HG02981 (cell line): Measurements from ENCODE around the gene TIMP3.

Experiments used
- ATAC-seq: cut with Tn5 transposase; IDR thresholded peaks from one replicate; pipeline ENCODE4 v1.9.1; 2021; ENCODE audit warnings: mild to moderate bottlenecking, moderate library complexity; ENCODE audit not compliant: unreplicated experiment

Gene TIMP3

GRCh38 chr22:32877196-32877595, 75.7 kb downstream of the TIMP3 start:
- no peak for ATAC-seq

- ATAC-seq = no peak
Observed at GRCh38 chr22:32879550-32879949, 78.0 kb downstream of the TIMP3 start.

GRCh38 chr22:32880061-32880460, 78.6 kb downstream of the TIMP3 start:
- ATAC-seq = no peak

DNA sequence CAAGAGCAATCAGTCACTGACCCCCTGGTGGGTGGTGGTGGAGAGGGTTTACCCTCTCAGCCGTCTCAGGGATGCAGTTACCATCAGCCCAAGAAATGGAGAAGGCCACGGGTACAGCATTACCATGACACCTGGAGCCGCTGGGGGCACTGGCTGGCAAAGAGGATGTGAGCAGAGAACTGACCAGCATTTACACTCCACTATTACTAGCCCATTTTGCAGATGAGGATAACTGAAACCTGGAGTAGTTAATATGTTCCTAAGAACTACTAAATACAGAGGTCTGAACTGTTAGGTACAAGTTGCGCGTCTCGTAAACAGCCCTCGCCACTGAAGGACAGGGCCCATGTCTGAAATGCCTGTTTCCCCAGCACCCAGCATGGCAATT, 79.0 kb downstream of the TIMP3 start:
- no peak for ATAC-seq

DNA sequence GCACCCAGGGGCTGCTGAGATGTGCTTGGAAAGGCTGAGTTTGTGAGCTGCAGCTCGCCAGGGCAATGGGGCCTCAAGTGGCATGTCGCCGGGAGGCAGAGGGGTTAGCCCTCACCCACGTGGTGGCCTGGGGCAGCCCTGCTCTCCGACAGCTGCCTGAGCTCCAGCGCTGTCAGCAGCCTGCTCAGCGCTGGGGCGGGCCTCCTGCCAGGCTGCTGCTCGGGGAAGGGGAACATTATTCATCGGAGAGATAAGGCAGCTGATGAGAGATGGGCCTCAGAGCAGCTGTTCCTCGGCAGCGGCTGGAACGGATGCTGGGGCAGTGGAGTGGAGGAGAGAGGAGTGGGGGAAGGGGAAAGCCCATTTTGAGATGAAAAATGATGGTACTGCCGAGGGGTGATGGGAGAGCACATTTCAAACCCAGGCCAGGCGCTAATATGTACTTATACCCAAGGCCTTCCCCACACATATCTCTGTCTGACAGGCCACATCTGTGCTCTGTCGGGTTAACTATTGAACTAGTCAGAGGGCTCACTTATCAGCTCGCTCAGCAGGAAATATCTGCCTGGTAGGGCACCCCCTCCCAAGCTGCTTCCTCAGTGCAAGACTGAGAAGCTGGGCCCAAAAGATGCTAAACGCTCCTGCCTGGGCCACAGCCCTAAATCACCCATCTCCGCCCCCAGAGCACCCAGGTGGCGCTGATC, 79.5 kb downstream of the TIMP3 start:
- ATAC-seq = no peak

DNA sequence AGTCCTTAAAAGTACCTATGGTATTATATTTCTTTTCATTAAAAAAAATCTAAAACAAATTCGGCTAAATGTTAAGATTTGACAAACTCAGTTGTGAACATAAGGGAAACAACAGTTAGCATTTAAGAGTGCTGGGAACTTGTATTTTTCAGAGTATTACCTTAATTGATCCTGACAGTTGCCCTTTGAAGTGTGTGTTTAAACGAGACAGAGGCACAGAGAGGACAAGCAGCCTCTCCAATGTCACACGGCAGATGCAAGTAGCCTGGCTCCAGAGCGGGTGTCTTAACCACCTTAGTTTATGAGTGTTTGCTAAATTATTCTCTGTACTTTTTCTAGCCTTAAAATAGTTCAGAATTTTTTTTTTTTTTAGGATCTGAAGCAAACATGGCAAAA, 80.9 kb downstream of the TIMP3 start:
- ATAC-seq = no peak

DNA sequence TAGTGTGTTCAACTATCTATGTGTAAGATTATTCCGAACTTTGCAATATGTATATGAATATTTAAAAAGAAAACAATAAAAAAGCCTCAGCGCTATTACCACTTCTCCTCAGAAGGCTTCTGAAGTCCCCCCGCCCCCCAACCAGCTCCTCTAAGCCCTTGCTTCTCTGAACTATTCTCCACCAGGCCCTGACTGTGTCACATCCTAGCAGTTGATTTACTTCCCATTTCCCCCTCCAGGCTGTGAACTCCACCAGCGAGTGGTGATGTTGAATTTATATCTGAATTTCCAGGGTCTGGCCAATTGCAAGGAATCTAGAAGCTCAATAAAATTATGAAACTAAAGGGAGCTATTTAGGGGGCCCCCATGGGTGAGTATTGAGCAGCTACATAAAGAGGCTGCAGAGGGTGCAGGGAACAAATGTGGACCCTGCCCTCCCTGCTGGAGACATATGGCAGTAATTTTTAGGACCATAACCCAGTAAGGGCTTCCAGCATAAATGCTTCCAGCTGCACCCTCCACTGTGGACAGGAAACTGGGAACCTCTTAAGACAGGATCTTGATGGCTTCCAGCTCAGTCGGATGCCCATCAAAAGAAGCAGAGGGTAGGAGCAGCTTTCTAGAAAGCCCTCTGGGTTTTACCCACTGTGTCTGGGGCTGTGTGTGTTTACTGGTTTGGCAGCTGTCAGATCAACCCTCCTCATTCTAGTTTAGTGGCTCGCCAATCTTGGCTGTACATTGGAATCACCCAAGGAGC, 81.4 kb downstream of the TIMP3 start:
- ATAC-seq = no peak

DNA sequence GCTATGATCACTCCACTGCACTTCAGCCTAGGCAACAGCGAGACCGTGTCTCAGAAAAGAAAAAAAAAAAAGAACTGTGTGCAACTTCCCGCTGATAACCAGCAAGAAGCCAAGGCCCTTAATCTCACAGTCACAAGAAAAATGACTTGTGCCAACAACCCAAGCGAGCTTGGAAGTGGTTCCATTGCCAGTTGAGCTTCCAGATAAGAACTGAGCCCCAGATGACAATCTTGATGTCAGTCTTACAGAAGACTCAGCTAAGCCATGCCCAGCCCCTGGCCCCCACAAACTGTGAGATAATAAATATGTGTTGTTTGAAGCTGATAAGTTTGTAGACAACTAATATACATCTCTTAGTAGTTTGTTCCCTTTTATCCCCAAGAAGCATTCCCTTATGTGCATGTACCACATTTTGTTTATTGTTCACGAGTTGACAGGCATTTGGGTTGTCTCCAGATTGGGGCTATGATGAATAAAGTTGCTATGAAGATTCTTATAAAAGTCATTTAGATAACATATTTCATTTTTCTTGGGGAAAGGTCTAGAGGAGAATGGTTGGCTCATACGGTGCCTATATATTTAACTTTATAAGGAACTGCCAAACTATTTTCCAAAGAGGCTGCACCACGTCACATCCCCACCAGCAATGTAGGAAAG, 85.9 kb downstream of the TIMP3 start:
- no peak for ATAC-seq

- no peak for ATAC-seq
Observed at GRCh38 chr22:32888976-32889375, 87.5 kb downstream of the TIMP3 start.

DNA sequence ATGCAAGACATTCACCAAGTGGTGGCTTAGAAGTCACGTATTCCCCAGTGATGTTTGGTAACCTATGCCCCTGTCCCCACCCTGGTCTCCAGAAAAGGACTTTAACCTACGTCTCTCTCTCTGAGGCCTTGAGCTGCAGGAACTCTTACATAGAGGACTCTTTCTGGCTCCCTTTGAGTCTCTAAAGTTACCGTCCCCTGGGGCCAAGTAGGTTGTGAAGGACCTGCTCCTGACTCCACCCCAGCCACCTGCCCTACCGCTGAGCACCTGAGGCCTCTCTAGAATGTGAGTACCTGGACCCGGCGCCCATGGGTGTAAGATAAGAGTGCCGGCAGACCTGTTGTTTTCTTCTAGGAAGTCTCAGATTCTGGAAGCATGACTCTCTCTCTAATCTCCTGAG, 95.4 kb downstream of the TIMP3 start:
- ATAC-seq = no peak

DNA sequence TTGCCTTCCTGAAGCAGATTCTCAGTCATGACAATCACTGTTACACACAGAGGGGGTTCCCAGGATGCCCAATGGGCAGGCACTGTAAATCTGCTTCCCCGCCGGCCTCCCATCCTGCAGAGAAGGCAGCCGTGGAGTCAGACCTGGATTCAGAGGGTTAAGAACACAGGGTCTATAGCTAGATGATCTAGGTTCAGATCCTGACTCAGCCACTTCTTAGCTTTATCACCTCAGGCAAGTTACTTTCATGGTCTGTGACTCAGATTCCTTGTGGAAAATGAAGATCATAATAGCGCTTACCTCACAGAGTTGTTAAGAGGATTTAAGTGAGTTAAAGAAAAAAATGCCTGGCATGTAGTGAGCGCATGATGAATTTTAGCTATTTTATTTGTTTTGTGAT, 95.9 kb downstream of the TIMP3 start:
- no peak for ATAC-seq

DNA sequence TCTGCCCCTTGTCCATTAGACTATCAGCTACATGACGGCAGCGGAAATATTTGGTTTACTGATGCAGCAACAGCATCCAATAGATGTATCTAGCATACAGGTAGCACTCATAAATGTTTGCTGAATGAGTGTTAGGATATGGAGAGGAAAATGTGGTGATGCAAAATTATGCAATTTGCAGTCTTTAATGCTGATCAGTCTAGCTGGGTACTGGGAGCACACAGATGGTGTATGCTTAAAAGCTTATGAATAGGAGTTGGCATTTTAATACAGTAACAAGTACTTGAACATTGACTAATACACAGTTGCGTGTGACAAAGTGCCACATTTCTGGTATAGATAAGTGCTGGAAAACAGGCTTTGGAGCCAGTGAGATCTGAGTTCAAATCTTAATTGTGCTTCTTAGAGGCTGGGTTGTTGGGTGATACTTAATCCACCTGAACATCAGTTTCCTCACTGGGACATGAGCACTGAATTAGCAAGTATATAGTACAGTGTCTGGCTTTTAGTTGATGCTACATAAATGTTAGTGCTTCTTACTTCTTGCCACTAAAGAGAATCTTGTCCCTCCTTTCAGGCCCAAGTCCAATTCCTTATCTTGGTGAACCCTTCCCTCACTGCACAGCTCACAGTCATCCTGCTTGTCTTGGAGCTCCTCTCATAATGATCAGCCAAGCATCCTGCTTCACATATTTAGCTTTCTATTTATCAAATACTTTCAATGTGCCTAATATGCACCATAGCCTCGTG, 99.6 kb downstream of the TIMP3 start:
- ATAC-seq = no peak

DNA sequence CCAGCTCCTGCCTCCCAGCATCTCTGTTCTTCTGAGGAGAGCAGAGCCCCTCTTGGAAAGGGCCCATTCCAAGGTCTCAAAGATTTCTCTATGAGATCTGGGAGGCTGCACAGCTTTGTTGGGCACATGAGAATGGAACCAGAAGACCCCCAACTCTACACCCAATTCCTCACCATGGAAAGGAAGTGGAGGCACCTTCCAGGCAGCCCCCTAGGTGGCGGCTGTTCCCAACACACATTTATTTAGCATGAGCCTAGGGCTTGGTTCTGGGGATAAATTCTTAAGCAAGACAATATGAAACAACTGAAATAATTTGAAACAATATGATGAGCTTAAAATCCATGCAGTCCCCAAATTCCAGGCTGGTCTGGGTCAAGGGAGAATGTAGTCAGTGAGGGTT, 100.4 kb downstream of the TIMP3 start:
- no peak for ATAC-seq

DNA sequence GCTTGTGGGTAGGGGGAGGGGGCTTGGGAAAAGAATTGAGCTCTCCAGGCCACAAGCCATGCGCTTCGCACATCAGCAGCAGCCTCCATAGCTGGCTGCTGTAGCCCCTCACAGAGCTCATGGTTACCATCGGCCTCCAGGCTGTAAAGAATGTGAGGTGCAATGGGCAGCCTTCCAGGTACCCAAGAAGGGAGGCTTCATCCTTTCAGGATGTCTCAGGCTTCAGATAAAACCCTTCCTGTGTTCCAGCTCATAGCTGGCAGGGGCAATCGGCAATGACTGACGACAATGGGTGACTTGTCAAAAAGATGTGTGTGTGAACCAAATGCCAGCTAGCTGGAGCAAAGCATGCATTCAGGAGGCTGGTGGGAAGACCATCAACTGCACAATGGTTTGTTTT, 102.0 kb downstream of the TIMP3 start:
- ATAC-seq = no peak

- ATAC-seq = no peak
Observed at GRCh38 chr22:32904044-32904443, 102.5 kb downstream of the TIMP3 start.

DNA sequence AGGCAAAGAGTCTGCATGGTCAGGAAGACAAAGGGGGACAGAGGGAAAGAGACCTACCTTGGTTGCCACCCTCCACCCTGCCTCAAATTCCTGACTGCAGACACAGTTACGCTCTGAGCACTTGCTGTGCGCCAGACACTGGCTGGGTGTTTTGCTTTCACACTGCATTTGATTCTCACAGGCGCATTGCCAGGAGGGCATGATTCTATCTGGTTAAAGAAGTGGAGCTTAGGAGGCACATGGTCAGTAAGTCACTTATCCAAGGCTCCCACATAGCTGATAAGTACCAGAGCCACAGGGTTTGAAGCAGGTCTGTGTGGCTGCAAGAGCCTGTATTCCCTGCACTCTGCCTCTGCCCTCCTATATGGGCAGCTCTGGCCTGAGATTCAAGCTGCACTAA, 103.9 kb downstream of the TIMP3 start:
- ATAC-seq = no peak

- no peak for ATAC-seq
Observed at GRCh38 chr22:32909581-32910428, 108.3 kb downstream of the TIMP3 start.

DNA sequence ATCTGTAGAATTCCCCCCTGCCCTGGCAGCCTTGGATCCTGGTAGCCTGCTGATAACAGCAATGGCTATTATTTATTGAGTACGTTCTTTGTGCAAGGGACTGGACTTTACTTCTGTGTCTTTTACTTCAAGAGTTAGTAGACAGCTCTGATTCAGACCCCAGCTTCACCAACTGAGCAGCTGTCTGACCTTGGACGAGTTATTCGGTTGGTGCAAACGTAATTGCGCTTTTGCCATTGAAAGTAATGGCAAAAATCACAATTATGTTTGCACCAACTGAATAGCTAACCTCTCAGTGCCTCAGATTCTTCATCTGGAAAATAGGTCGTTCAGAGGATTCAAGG, 108.9 kb downstream of the TIMP3 start:
- no peak for ATAC-seq

DNA sequence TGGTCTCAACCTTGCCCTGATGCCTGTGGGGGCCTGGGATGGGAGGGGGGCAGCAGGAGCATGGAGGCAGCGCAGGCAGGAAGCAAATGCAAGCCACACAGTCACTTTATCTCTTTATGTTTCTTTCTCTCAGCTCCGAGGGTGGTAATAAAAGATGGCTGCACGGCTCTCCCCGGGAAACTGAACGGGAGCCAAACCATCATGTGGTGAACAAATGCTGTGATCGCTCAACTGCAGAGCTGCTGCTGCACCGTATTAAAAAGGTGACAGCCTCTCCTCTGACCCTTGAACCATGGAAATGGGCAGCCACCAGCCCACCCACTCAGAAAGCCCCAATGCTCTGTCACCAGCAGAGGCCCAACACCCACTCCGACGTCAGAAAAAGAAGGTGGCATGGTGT, 110.0 kb downstream of the TIMP3 start:
- no peak for ATAC-seq
